GM06990 (cell line): ENCODE data around the gene RERE.

Experiments
- DNase-seq: peaks from one replicate; pipeline ENCODE4 v3.0.0-alpha.2; 2011; ENCODE audit not compliant: insufficient read length; ENCODE audit errors: extremely low read depth
- H3K27me3 ChIP-seq: replicated peaks from 2 replicates; pipeline ENCODE4 v1.6.0; 2011; ENCODE audit warnings: low read length; ENCODE audit not compliant: control insufficient read depth, insufficient read depth
- H3K36me3 ChIP-seq: 2 replicates; pipeline ENCODE4 v1.5.1; 2011; ENCODE audit warnings: low read length; ENCODE audit not compliant: control insufficient read depth, insufficient read depth
- H3K4me3 ChIP-seq: replicated peaks from 2 replicates; pipeline ENCODE4 v1.5.1; 2011; ENCODE audit warnings: low read depth, mild to moderate bottlenecking, control low read depth, low read length
- CTCF ChIP-seq: IDR thresholded peaks from 2 replicates; pipeline ENCODE4 v1.5.1; 2011; ENCODE audit warnings: low read length, control low read depth, mild to moderate bottlenecking, inconsistent platforms; ENCODE audit not compliant: insufficient read depth, poor library complexity, severe bottlenecking

The RERE gene

GRCh38 chr1:8545078-8545477, 272.4 kb downstream of the RERE start:
- DNase-seq: no peak

GRCh38 chr1:8544644-8545043, 272.8 kb downstream of the RERE start:
- no peak for DNase-seq
- peaks cover 1% of the 10 kb centered on the region; the same call in 1 of the 2 replicates for H3K36me3 ChIP-seq
- no peak overlapping the region for H3K4me3 ChIP-seq
- no peaks in the 10 kb centered on the region for H3K27me3 ChIP-seq
- TF ChIP-seq CTCF: no peak

More at GRCh38 chr1:8545078-8545477, 272.4 kb downstream of the RERE start:
- Histone ChIP-seq H3K36me3 (peaks cover 1% of the 10 kb centered on the region; the same call in 1 of the 2 replicates), H3K27me3 (no peaks in the 10 kb centered on the region), H3K4me3 (no peak overlapping the region)
- no peak for TF ChIP-seq CTCF

GRCh38 chr1:8543965-8544364, 273.5 kb downstream of the RERE start:
- DNase-seq: no peak
- Histone ChIP-seq H3K27me3 (no peaks in the 10 kb centered on the region), H3K4me3 (no peak overlapping the region), H3K36me3 (peaks cover 1% of the 10 kb centered on the region; the same call in 1 of the 2 replicates)
- no peak for TF ChIP-seq CTCF

GRCh38 chr1:8541961-8542521, 275.4 kb downstream of the RERE start:
- no peak for DNase-seq
- H3K36me3 ChIP-seq: peaks cover 1% of the 10 kb centered on the region; the same call in 1 of the 2 replicates
- no peak for TF ChIP-seq CTCF

GRCh38 chr1:8540971-8541370, 276.5 kb downstream of the RERE start:
- no peak for DNase-seq
- Histone ChIP-seq H3K4me3 (no peak overlapping the region), H3K36me3 (peaks cover 1% of the 10 kb centered on the region; the same call in 1 of the 2 replicates), H3K27me3 (no peaks in the 10 kb centered on the region)
- no peak for TF ChIP-seq CTCF

More at GRCh38 chr1:8541961-8542521, 275.4 kb downstream of the RERE start:
- H3K4me3 ChIP-seq: no peak overlapping the region
- no peaks in the 10 kb centered on the region for H3K27me3 ChIP-seq
